GM19193 (cell line): ENCODE measurements around the gene TLNRD1.

ENCODE experiments used
- POLR2A ChIP-seq: IDR thresholded peaks from 4 replicates; pipeline ENCODE4 v1.6.1; 2011; ENCODE audit not compliant: insufficient read depth, insufficient read length; ENCODE audit errors: extremely low read depth

The TLNRD1 gene

GRCh38 chr15:81010086-81010485, 9.4 kb downstream of the TLNRD1 start:
- TF ChIP-seq POLR2A: no peak

GRCh38 chr15:81011593-81011992, 10.9 kb downstream of the TLNRD1 start:
- TF ChIP-seq POLR2A: no peak

GRCh38 chr15:81012588-81012987, 11.9 kb downstream of the TLNRD1 start:
- TF ChIP-seq POLR2A: no peak

GRCh38 chr15:81013396-81013929, 12.7 kb downstream of the TLNRD1 start:
- TF ChIP-seq POLR2A: no peak

GRCh38 chr15:81014446-81015093, 13.8 kb downstream of the TLNRD1 start:
- TF ChIP-seq POLR2A: no peak

- no peak for TF ChIP-seq POLR2A
Observed at GRCh38 chr15:81015621-81016488, 15.1 kb downstream of the TLNRD1 start.

GRCh38 chr15:81016489-81017068, 15.9 kb downstream of the TLNRD1 start:
- TF ChIP-seq POLR2A: no peak

- TF ChIP-seq POLR2A: no peak
Observed at GRCh38 chr15:81018197-81018596, 17.5 kb downstream of the TLNRD1 start.

GRCh38 chr15:81021321-81021720, 20.6 kb downstream of the TLNRD1 start:
- no peak for TF ChIP-seq POLR2A

- TF ChIP-seq POLR2A: no peak
Observed at GRCh38 chr15:81023483-81024264, 23.0 kb downstream of the TLNRD1 start.

GRCh38 chr15:81024265-81024872, 23.6 kb downstream of the TLNRD1 start:
- TF ChIP-seq POLR2A: no peak

GRCh38 chr15:81024936-81025335, 24.2 kb downstream of the TLNRD1 start:
- TF ChIP-seq POLR2A: no peak

- no peak for TF ChIP-seq POLR2A
Observed at GRCh38 chr15:81025721-81026370, 25.1 kb downstream of the TLNRD1 start.
